Ramos (cell line): ENCODE measurements around the gene KASH5.

Experiments
- in situ Hi-C: fragments of 300-500 bp; cut with MboI; formaldehyde crosslinking; loops from one replicate; pipeline ENCODE4 v1.14.3; 2022; ENCODE audit warnings: low sequenced_read_pairs; ENCODE audit not compliant: unreplicated experiment

KASH5 gene, protein sequence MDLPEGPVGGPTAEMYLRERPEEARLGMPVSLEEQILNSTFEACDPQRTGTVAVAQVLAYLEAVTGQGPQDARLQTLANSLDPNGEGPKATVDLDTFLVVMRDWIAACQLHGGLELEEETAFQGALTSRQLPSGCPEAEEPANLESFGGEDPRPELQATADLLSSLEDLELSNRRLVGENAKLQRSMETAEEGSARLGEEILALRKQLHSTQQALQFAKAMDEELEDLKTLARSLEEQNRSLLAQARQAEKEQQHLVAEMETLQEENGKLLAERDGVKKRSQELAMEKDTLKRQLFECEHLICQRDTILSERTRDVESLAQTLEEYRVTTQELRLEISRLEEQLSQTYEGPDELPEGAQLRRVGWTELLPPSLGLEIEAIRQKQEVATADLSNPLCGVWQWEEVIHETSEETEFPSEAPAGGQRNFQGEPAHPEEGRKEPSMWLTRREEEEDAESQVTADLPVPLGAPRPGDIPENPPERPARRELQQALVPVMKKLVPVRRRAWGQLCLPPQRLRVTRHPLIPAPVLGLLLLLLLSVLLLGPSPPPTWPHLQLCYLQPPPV

DNA sequence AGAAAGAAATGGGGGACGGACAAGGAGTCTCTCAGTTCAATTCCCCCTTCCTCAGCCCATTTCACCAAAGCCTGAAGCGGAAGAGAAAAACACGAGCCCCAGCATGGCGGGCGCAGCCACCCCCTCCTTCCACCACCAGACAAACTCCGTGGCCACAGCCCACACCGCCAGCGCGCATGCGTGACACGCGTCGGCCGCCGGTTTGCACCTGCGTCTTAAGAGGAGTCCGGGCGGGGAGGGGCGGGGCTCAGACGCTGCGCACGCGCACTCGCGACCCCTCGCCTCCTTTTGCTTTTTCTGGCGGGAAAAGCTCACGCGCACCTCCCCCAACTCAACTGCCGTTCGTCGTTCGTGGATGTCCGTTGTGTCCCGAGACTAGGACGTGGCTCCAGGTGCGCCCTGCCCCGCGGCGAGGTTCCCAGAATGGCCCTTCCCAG, at the start of gene KASH5:
Gene KASH5 (plus strand): TSS at position 314 of the 437 bp plus-strand sequence. CDS start 2,635 bp downstream, outside the sequence.
- in situ Hi-C loops, result no loop called here

DNA sequence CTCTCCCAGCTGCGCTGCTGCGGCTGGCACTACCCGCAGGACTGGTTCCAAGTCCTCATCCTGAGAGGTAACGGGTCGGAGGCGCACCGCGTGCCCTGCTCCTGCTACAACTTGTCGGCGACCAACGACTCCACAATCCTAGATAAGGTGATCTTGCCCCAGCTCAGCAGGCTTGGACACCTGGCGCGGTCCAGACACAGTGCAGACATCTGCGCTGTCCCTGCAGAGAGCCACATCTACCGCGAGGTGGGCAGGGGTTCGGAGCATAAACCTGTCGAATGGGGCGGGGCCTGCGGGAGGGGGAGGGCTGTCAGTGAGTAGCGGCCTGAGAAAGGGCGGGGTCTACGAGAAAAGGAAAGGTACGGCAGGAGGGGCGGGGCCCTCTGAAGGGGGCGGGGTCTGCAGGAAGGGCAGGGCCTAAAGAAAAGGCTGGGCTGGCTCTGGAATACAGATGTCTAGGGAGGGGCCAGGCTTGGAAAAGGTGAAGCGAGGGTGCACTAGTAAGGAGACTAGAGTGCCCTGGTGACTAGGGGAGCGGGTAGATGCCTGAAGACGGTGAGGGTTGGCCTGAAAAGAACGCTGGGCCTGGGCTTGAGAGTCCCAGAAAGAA, 49.3 kb upstream of the KASH5 start:
- in situ Hi-C loops, result no loop called here

DNA sequence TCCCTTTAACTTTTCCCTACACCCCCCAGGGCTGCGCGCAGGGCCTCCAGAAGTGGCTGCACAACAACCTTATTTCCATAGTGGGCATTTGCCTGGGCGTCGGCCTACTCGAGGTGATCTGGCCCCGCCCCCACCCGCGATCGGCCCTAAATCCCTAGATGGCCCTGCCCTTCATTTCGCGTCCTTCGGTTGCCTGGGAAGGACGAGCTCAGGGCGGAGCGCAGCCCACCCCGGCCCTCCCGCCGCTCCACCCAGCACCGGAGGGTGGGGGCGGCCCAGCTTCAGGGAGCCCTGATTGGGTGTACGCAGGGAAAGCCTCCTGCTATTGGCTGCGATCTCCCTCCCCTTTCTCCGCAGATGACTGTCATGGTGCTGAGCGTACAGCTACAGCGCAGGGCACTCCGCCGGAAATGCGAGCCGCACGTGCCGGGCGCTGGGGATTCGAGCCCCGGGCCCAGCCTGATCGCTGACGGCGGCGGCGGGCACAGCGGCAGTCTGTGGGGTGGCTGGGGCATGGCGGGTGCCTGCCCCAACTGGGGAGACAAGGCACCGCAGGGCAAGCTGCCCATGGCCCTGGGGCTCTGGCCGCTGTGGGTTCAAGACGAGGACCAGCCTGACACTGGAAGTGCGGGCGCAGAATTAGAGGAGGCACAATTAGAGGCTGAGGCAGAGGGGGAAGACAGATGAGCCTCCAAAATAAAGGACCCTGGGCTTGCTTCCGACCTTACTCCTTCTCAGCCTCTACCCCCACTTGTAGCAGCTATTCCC, 48.6 kb upstream of the KASH5 start:
- in situ Hi-C loops, result no loop called here

GRCh38 chr19:49340069-49340864, 47.8 kb upstream of the KASH5 start:
- in situ Hi-C loops, result no loop called here

DNA sequence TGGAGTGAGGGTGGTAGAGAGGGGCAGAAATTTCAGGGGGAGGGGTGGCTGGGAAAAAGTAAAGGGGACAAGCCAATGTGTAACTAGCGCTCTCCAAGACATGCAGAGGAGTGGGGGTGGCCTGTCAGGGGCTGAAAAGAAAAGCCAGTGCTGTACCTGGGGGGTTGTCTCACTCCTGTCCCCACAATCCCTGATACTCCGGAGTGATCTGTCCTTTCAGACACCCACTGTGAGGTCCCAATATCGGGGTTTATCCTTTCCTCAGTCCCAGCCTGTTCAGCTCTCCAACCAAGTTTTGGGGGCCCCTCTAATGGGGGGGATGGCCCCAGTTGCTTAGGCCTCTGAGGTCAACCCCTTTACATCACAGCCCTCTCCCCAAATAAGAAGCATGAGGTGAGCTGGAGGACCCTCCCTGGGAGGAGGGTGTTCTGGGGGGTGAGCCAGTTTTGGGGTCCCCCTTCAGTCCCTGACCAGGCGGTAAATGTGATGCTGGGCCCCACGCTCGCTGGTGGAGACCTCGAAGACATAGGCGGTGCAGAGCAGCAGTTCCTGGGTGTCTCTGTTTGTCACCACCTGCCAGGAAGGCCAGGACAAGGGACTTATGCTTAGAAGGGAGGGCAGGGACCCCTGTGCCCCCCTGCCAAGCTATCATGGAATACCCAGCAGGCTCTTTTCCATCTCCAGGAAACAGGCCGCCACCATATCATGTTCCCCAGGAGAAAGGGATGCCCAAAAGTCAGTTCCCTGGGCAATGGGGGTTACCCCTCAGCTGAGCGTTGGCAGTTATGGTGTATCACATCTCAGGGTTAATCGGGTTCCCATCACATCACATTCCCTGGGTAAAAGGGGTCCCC, 47.0 kb upstream of the KASH5 start:
- in situ Hi-C loops, result no loop called here

DNA sequence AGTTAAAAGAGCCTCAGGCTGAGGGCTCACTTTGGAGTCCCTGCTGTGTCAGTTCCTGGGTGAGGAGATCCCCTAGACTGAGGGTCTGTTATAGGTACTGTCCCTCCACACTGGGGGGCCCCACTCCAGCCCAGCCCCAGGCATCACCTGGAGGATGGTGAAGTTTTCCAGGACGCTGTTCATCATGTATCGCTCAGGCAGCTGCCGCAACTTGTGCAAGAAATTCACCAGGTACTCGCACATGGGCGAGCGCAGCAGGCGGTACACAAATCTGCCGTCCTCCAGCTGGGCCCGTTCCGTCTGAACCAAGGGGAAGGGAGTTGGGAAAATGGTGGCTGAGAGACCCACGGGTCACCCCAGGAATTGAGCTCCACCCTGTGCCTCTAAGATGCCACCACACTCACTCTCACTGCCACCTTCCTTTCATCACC, 45.7 kb upstream of the KASH5 start:
- in situ Hi-C loops, result no loop called here

DNA sequence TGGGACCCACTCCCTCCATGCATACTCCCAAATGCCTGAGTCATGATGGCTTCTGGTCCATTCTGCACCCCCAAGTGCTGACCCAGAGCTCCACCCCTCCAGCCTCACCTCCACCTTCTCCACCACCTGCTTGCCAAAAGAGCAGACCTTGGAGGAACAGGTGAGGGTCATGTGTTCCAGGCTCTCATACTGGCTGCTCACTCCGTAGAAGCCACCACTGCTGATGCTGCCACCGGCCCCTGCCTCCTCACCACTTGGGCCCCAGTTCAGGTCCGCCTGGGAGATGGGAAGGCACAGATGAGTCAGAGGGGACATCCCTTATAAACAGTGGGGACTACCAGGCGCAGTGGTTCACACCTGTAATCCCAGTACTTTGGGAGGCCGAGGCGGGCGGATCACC, 44.9 kb upstream of the KASH5 start:
- in situ Hi-C loops, result no loop called here

- in situ Hi-C loops, result no loop called here
Measured at GRCh38 chr19:49344505-49345423, 43.3 kb upstream of the KASH5 start.

DNA sequence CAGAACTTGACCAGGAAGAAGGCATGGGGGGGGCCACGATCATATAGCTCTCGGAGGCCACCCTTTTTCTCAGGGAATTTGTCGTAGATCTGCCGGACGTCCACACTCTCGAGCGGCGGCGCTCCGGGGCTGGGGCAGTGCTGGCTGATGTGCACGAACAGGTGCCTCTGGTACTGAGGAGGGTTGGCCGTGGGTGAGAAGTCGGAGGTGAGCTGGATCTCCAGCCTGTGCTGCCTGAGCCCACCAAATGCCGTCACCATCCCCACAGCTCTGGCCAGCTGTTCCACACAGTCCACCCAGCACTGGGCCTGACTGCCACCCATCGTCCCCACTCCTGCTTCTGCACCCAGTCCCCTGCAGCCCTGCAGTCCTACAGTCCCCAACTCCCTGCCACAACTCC, 40.9 kb upstream of the KASH5 start:
- in situ Hi-C loops, result no loop called here

GRCh38 chr19:49347835-49348234, 40.2 kb upstream of the KASH5 start:
- in situ Hi-C loops, result no loop called here

DNA sequence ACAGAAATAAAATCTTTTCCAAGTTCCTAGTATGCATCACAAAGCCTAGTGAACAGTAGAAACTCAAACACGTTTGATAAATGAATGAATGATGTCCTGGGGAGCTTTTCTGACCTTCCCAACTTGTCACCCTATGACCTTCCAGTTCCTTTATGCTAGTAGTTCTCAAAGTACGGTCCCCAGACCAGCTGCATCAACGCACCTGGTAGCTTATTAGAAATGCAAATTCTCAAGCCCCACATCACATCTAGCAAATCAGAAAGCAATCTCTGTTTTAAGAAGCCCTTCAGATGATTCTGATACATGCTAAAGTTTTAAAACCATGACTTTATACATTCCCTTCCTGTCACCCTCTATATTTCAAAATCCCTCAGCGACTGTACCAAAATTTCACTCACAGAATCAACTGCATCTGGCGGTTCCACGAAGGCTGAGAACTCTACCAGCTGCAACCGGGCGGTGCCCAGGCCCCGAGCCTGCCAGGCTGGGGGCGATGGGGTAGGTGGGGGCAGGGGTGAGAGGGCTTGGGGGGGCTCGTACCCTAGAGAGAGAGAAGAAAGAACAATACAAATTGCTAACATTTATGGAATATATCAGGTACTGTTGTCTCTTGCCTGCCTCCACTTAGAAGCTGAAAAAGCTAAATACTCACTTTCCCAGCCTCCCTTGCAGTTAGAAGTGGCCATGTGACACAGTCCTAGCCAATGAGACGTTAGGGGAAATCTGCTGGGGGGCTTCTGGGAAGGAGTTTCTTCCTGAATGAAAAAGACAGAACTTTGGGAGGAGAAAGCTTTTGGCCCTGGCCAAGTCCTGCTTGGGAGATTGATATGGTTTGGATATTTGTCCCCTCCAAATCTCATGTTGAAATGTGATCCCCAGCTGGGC, 39.5 kb upstream of the KASH5 start:
- in situ Hi-C loops, result no loop called here

DNA sequence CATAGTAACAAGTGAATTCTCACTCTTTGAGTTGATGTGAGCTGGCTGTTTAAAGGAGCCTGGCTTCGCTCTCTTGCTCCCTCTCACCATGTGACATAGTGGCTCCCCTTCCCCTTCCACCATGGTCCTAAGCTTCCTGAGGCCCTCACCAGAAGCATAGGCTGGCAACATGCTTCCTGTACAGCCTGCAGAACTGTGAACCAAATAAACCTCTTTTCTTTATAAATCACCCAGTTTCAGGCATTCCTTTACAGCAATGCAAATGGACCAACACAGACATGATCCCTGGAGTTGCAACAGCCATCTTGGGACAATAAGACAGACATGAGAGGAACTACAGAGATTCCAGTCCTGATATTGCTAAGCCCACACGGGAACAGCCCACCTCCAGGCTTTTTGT, 38.5 kb upstream of the KASH5 start:
- in situ Hi-C loops, result no loop called here

- in situ Hi-C loops, result no loop called here
Measured at GRCh38 chr19:49355909-49356353, 32.1 kb upstream of the KASH5 start.

- in situ Hi-C loops, result no loop called here
Measured at GRCh38 chr19:49356382-49356781, 31.7 kb upstream of the KASH5 start.

DNA sequence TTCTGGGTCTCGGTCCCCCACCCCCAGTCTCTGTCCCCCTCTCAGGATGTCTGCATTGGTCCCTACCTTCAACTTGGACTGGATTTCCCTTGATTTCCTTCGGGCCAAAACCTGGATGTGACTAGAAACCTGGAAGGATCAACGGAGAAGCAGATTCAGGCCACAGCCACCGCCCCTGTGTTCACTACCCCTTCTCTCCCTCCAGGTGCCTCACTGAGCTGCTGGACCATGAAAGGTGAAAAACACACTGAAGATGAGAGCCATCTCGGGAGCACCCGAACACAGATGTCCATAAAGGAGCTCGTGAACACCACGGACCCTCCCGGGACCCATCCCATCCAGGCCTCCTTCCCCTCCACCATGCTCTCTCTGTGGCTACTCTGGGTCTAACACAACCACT, 30.9 kb upstream of the KASH5 start:
- in situ Hi-C loops, result no loop called here

GRCh38 chr19:49359851-49360820, 27.9 kb upstream of the KASH5 start:
- in situ Hi-C loops, result no loop called here
